Neuronal stem cell (in vitro differentiated cells): Measurements from ENCODE around the gene RPL19.

Experiments used
- DNase-seq: peaks from one replicate; pipeline ENCODE4 v3.0.0-alpha.2; 2013; ENCODE audit warnings: low spot score
- H2AFZ ChIP-seq: one replicate; pipeline ENCODE4 v1.6.1; 2013; ENCODE audit warnings: mild to moderate bottlenecking, low read length, inconsistent platforms
- H2AK5ac ChIP-seq: 2 replicates; pipeline ENCODE4 v1.6.1; 2013; ENCODE audit warnings: low read depth, mild to moderate bottlenecking, inconsistent platforms, low read length, moderate library complexity, mixed read lengths
- H2BK120ac ChIP-seq: 2 replicates; pipeline ENCODE4 v1.6.1; 2013; ENCODE audit warnings: low read depth, mild to moderate bottlenecking, inconsistent platforms, low read length, moderate library complexity, mixed read lengths
- H2BK12ac ChIP-seq: one replicate; pipeline ENCODE4 v1.6.1; 2013; ENCODE audit warnings: low read length, inconsistent platforms
- H2BK15ac ChIP-seq: 2 replicates; pipeline ENCODE4 v1.6.1; 2013; ENCODE audit warnings: mild to moderate bottlenecking, low read length, inconsistent platforms, mixed read lengths
- H2BK5ac ChIP-seq: one replicate; pipeline ENCODE4 v1.6.1; 2013; ENCODE audit warnings: inconsistent platforms, mild to moderate bottlenecking, low read length, moderate library complexity
- H3K14ac ChIP-seq: one replicate; pipeline ENCODE4 v1.6.1; 2013; ENCODE audit warnings: low read length, inconsistent platforms
- H3K18ac ChIP-seq: 2 replicates; pipeline ENCODE4 v1.6.1; 2013; ENCODE audit warnings: low read length, inconsistent platforms
- H3K23ac ChIP-seq: 2 replicates; pipeline ENCODE4 v1.6.1; 2013; ENCODE audit warnings: low read depth, mild to moderate bottlenecking, mixed read lengths, low read length, inconsistent platforms; ENCODE audit not compliant: poor library complexity
- H3K27ac ChIP-seq: replicated peaks from 3 replicates; pipeline ENCODE4 v1.5.1; 2013; ENCODE audit warnings: low read length, inconsistent platforms
- H3K27me3 ChIP-seq, 3 experiments: 2 replicates each; pipeline ENCODE4 v1.6.1; 2013; ENCODE audit warnings: low read length in 3 of 3, mild to moderate bottlenecking in 2 of 3, inconsistent platforms in 1 of 3, low read depth in 1 of 3, mixed read lengths in 1 of 3, moderate library complexity in 1 of 3; ENCODE audit not compliant: control insufficient read depth in 3 of 3, insufficient read depth in 3 of 3
- H3K36me3 ChIP-seq, 2 donors: replicated peaks in 1 of 2; 2 replicates each; pipeline ENCODE4 v1.6.1; 2013; ENCODE audit warnings: low read length in 2 of 2; ENCODE audit not compliant: control insufficient read depth in 2 of 2, insufficient read depth in 2 of 2
- H3K4ac ChIP-seq: 2 replicates; pipeline ENCODE4 v1.6.1; 2013; ENCODE audit warnings: inconsistent platforms, mild to moderate bottlenecking, low read length, moderate library complexity
- H3K4me1 ChIP-seq, 2 donors: 1 replicate in 1 of 2; 2 replicates in 1 of 2; pipeline ENCODE4 v1.6.1; 2013; ENCODE audit warnings: low read length in 2 of 2, low read depth in 1 of 2; ENCODE audit not compliant: control insufficient read depth in 2 of 2, insufficient read depth in 1 of 2
- H3K4me2 ChIP-seq: one replicate; pipeline ENCODE4 v1.6.1; 2013; ENCODE audit warnings: mild to moderate bottlenecking, low read length, inconsistent platforms; ENCODE audit not compliant: insufficient read depth, poor library complexity, severe bottlenecking
- H3K4me3 ChIP-seq, 2 donors: 2 replicates each; pipeline ENCODE4 v1.5.1; 2013; ENCODE audit warnings: low read length in 2 of 2, mild to moderate bottlenecking in 2 of 2, inconsistent platforms in 1 of 2, moderate library complexity in 1 of 2
- H3K79me1 ChIP-seq: one replicate; pipeline ENCODE4 v1.6.1; 2013; ENCODE audit warnings: low read depth, mild to moderate bottlenecking, inconsistent platforms, low read length, moderate library complexity
- H3K9ac ChIP-seq: one replicate; pipeline ENCODE4 v1.6.1; 2013; ENCODE audit warnings: mild to moderate bottlenecking, low read depth, low read length, inconsistent platforms; ENCODE audit not compliant: poor library complexity
- H3K9me3 ChIP-seq, 2 donors: replicated peaks in 1 of 2; 2 replicates each; pipeline versions ENCODE3 to v1.6.1; 2013; ENCODE audit warnings: low read length in 2 of 2, mild to moderate bottlenecking in 2 of 2, inconsistent platforms in 1 of 2, low read depth in 1 of 2, mixed read lengths in 1 of 2, moderate library complexity in 1 of 2; ENCODE audit not compliant: control insufficient read depth in 2 of 2, insufficient read depth in 1 of 2
- H4K8ac ChIP-seq: one replicate; pipeline ENCODE4 v1.6.1; 2013; ENCODE audit warnings: low read depth, mild to moderate bottlenecking, inconsistent platforms, low read length, moderate library complexity
- H4K91ac ChIP-seq: one replicate; pipeline ENCODE4 v1.6.1; 2013; ENCODE audit warnings: low read length, low read depth, mild to moderate bottlenecking, inconsistent platforms; ENCODE audit not compliant: poor library complexity
- WGBS, 2 donors: extraction: QIAGEN DNeasy Blood & Tissue Kit; methylation state at CpG; one replicate each; pipeline ENCODE4 v1.1.7; 2013; ENCODE audit warnings: missing lambda C conversion rate in 2 of 2, mixed read lengths in 1 of 2; ENCODE audit not compliant: insufficient read length in 2 of 2, insufficient replicate concordance in 1 of 2; ENCODE audit errors: extremely low coverage in 2 of 2; 5-methylcytosine and 5-hydroxymethylcytosine counted together

RPL19 gene

DNA sequence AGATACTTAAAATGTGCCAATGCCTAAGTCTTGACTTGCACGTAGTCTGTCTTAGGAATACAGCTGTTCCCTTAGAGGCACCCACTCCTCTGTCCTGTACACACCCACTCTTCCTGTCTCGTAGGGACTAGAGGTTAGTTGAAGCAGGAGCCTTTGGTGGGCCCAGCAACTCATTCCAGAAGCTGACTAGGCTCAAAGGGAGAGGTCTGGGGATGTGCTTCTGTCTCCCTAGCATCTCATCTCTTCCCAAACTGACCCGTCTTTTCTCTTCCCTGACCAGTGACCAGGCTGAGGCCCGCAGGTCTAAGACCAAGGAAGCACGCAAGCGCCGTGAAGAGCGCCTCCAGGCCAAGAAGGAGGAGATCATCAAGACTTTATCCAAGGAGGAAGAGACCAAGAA lies 4.2 kb downstream of the RPL19 start:
- no peak overlapping the region for H3K14ac ChIP-seq
- no peak overlapping the region for H4K91ac ChIP-seq
- no peak overlapping the region for H2BK12ac ChIP-seq
- H4K8ac ChIP-seq: no peak overlapping the region
- H3K79me1 ChIP-seq: peaks cover 7% of the 10 kb centered on the region
- H2BK15ac ChIP-seq: no peak overlapping the region
- no peak overlapping the region for H3K18ac ChIP-seq
- peaks cover 6 to 15% of the 10 kb centered on the region in 2 donors for H3K4me1 ChIP-seq
- H2BK5ac ChIP-seq: no peak overlapping the region
- no peak overlapping the region for H3K4ac ChIP-seq
- peaks cover 0 to 14% (median under 1%) of the 10 kb centered on the region in 3 experiments for H3K27me3 ChIP-seq
- H2AFZ ChIP-seq: no peak overlapping the region
- H3K36me3 ChIP-seq: peaks cover 31 to 45% of the 10 kb centered on the region in 2 donors
- H3K27ac ChIP-seq: no peak overlapping the region
- H2AK5ac ChIP-seq: no peak overlapping the region
- no peak overlapping the region for H3K9ac ChIP-seq
- H3K4me3 ChIP-seq: no peak overlapping the region
- no peak for DNase-seq
- WGBS, 2 donors: no CpG with 5 or more reads among the region's 8 CpGs
- H2BK120ac ChIP-seq: no peak overlapping the region
- no peak overlapping the region for H3K23ac ChIP-seq
- H3K9me3 ChIP-seq: no peaks in the 10 kb centered on the region
- no peak overlapping the region for H3K4me2 ChIP-seq

DNA sequence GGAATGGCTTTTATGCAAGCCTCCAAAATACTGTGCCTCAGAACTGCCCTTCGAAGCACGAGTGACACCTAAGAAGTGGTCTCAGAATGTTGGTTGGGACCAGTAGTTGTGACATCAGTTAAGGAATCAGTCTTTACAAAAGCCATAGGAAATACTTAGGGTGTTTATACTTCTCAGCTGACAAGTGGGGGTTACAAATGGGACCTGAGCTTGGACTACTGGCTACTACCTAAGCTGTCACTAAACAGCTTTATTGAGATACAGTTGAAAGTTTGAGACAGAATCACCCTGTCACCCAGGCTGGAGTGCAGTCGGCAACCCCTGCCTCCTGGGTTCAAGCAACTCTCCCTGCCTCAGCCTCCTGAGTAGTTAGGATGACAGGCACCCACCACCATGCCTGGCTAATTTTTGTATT lies 5.0 kb downstream of the RPL19 start:
- no peak overlapping the region for H4K8ac ChIP-seq
- no peak for DNase-seq
- H2BK15ac ChIP-seq: no peak overlapping the region
- H2BK120ac ChIP-seq: no peak overlapping the region
- no peak overlapping the region for H3K9ac ChIP-seq
- no peak overlapping the region for H3K14ac ChIP-seq
- H3K4me1 ChIP-seq: peaks cover 12 to 20% of the 10 kb centered on the region in 2 donors
- peaks cover 0 to 23% (median 9%) of the 10 kb centered on the region in 3 experiments for H3K27me3 ChIP-seq
- peaks cover 31 to 45% of the 10 kb centered on the region in 2 donors for H3K36me3 ChIP-seq
- H3K18ac ChIP-seq: no peak overlapping the region
- no CpG with 5 or more reads among the region's 3 CpGs for WGBS, 2 donors
- no peak overlapping the region for H3K27ac ChIP-seq
- no peak overlapping the region for H3K4ac ChIP-seq
- H3K4me3 ChIP-seq: no peak overlapping the region
- H2AFZ ChIP-seq: no peak overlapping the region
- peaks cover 7% of the 10 kb centered on the region for H3K79me1 ChIP-seq
- no peak overlapping the region for H2AK5ac ChIP-seq
- H3K9me3 ChIP-seq: no peaks in the 10 kb centered on the region
- no peak overlapping the region for H2BK12ac ChIP-seq
- no peak overlapping the region for H3K23ac ChIP-seq
- no peak overlapping the region for H3K4me2 ChIP-seq
- no peak overlapping the region for H4K91ac ChIP-seq
- no peak overlapping the region for H2BK5ac ChIP-seq

DNA sequence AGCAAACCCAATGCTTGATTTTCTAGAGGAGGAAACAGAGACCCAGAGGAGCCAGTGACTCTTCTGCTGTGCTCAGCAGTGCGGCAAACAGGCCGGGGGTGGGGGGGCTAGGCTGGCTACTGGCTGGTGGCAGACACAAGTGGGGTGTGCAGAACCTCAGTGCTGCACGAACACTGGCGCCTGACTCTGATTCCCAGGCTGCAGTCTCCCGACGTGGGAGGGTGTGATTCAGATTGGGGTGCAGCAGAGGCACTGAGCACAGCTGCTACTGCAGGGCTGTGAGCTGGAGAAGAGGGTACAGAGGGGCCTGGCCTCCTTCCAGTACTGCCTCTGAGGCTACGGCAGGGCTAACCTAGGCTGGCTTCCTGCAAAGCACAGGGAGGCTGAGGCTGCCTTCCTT lies 8.1 kb downstream of the RPL19 start:
- H4K91ac ChIP-seq: no peak overlapping the region
- H4K8ac ChIP-seq: no peak overlapping the region
- no CpG with 5 or more reads among the region's 7 CpGs for WGBS, 2 donors
- peaks cover 16 to 22% of the 10 kb centered on the region in 2 donors for H3K36me3 ChIP-seq
- H2BK12ac ChIP-seq: no peak overlapping the region
- peak overlapping the region; percentile 29 for H2AFZ ChIP-seq
- no peak overlapping the region for H3K4me3 ChIP-seq
- no peak overlapping the region for H3K4ac ChIP-seq
- H2BK120ac ChIP-seq: no peak overlapping the region
- H2BK5ac ChIP-seq: no peak overlapping the region
- H2AK5ac ChIP-seq: no peak overlapping the region
- H3K79me1 ChIP-seq: no peaks in the 10 kb centered on the region
- H3K27me3 ChIP-seq: peaks cover 0 to 52% (median 15%) of the 10 kb centered on the region in 3 experiments
- no peak overlapping the region for H3K14ac ChIP-seq
- no peak overlapping the region for H3K9ac ChIP-seq
- H2BK15ac ChIP-seq: no peak overlapping the region
- H3K27ac ChIP-seq: no peak overlapping the region
- H3K4me2 ChIP-seq: no peak overlapping the region
- no peak overlapping the region for H3K23ac ChIP-seq
- H3K4me1 ChIP-seq: peaks cover 14 to 16% of the 10 kb centered on the region in 2 donors
- H3K18ac ChIP-seq: peak overlapping the region; percentile 12
- no peaks in the 10 kb centered on the region for H3K9me3 ChIP-seq
- DNase-seq: no peak

DNA sequence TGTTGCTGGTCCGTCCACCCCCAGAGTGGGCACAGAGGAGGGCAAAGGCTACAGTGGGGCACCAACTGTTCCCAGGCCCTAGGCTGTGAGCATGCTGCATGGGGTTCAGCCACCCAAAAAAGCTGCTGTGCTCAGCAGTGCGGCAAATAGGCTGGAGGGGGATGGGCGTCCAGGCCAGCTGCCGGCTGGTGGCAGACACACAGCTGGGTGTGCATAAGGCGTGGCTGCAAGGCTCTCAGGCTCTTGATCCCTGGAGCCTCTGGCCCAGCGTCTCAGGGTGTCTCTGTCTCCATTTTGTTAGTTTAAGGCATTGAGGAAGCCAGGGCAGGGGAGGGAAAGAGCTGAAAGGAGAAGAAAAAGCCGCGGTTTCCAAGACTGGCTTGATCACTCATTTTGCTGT lies 8.8 kb downstream of the RPL19 start:
- Histone ChIP-seq H3K4ac (no peak overlapping the region), H3K14ac (no peak overlapping the region), H2BK5ac (no peak overlapping the region), H3K4me2 (no peak overlapping the region), H2BK120ac (no peak overlapping the region), H2AK5ac (no peak overlapping the region), H2AFZ (no peak overlapping the region), H3K79me1 (no peaks in the 10 kb centered on the region), H3K9me3 (no peaks in the 10 kb centered on the region), H3K18ac (peak overlapping the region; percentile 16), H2BK12ac (no peak overlapping the region), H3K4me3 (no peak overlapping the region), H3K4me1 (peaks cover 14 to 16% of the 10 kb centered on the region in 2 donors), H3K36me3 (peaks cover 10 to 14% of the 10 kb centered on the region in 2 donors), H4K91ac (no peak overlapping the region), H3K9ac (no peak overlapping the region), H3K23ac (no peak overlapping the region), H4K8ac (no peak overlapping the region), H3K27ac (no peak overlapping the region), H2BK15ac (peak overlapping the region; percentile 2), H3K27me3 (peaks cover 0 to 56% (median 15%) of the 10 kb centered on the region in 3 experiments)
- DNase-seq: no peak
- no CpG with 5 or more reads among the region's 8 CpGs for WGBS, 2 donors
